ENCODE data around the gene CFAP45.

GRCh38 chr1:159883134-159883533, 16.8 kb downstream of the CFAP45 start:
- TF ChIP-seq CTCF (IDR thresholded peaks at IDR 0.05) (no peak), EP300 (IDR thresholded peaks at IDR 0.05; ENCODE audit: low read depth) (no peak), POLR2AphosphoS5 (IDR thresholded peaks at IDR 0.05) (no peak), POLR2A (IDR thresholded peaks at IDR 0.05) (no peak)
